HG03575 (cell line): ENCODE measurements around the gene TMEM170B.

Experiments used
- ATAC-seq: cut with Tn5 transposase; IDR thresholded peaks from one replicate; pipeline ENCODE4 v1.9.1; 2021; ENCODE audit not compliant: unreplicated experiment, insufficient number of reproducible peaks, low FRiP score; ENCODE audit errors: extremely low read depth

Gene TMEM170B, protein sequence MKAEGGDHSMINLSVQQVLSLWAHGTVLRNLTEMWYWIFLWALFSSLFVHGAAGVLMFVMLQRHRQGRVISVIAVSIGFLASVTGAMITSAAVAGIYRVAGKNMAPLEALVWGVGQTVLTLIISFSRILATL

DNA sequence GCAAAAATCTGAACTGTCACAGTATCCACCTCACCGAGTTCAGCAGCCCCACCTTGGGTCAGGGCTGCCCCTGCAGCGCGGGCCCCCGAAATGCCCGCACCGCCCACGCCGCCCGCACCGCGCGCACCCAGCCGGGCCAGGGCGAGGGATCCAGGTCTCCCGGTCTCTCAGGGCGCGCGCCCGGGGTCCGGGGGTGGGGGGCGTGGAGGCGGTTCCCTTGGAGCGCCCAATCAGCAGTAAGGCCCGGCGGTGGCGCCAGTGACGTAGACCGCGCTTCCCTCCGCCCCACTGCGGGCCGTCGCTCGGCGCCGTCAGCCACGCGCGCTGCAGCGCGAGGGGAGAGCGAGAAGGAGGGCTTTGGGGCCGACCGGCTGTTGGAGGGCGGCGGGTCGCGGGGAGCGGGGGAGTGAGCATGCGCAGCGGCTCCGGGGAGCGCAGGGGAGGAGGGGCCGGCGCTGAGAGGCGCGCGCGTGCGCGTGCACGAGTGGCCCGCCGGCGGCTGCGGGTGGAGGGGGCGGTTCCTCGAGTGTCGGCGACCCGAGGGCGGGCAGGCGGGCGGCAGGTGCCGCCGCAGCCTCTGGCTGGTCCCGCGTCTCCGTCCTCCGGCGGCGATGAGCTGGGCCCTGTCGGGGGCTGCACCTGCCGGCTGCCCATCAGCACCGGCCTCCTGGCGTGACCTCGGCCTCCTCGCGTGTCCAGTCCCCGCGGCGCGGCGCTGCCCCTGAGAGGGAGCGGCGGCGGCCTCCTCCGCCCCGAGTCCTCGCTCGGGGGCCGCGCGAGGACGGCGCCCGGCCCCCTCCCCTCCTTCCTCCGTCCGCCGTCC is at the start of gene TMEM170B:
Gene TMEM170B, plus strand, starts transcription at position 521 of the 823 bp plus-strand sequence. CDS start 529 bp downstream, outside the sequence.
- ATAC-seq = peak; percentile 65

DNA sequence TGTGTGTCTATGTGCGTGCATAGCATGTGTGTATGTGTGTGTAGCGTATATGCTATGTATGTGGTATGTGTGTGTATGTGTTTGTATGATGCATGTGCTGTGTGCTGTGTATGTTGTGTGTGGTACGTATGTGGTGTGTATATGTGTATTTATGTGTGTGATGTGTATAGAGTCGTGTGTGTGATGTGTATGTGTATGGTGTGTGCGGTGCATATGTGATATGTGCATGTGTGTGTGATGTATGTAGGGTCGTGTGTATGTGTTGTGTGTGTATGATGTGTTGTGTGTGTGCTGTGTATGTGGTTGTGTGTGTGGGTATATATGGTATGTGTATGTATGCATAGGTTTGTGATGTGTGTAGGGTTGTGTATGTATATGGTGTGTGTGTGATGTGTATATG is 46.6 kb upstream of the TMEM170B start:
- no peak for ATAC-seq

DNA sequence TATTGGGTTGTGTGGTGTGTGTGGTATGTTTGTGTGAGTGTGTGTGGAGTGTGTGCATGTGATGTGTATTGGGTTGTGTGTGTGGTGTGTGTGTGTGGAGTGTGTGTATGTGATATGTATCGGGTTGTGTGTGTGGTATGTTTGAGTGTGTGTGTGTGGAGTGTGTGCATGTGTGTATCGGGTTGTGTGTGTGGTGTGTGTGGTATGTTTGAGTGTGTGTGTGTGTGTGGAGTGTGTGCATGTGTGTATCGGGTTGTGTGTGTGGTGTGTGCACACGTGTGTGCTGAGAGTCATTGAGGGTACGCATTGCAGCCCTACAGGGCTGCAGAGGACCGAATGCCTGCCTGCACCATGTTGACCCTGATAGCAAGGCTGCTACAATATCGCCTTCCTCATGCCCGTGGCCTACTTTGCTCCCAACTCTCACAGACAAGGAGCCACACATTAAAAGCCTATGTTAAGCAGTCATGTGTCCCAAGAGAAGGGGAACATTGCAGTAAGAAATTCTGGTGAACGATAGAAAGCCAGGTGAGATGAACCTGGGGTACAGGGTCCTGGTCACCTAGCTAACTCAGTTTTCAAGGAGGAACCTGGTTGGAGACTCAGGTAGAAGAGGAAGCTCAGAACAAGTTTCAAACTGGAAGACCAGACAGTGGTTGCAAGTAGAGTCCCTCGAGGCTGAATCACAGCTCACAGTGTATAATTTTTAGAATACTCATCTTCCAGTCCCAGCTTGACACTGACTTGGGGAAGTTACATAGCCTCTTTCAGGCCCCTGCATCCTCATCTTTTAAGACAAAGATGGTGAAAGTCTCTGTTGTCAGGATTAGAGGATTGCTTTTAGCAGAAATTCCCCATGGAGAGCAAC is 45.7 kb upstream of the TMEM170B start:
- ATAC-seq = no peak

DNA sequence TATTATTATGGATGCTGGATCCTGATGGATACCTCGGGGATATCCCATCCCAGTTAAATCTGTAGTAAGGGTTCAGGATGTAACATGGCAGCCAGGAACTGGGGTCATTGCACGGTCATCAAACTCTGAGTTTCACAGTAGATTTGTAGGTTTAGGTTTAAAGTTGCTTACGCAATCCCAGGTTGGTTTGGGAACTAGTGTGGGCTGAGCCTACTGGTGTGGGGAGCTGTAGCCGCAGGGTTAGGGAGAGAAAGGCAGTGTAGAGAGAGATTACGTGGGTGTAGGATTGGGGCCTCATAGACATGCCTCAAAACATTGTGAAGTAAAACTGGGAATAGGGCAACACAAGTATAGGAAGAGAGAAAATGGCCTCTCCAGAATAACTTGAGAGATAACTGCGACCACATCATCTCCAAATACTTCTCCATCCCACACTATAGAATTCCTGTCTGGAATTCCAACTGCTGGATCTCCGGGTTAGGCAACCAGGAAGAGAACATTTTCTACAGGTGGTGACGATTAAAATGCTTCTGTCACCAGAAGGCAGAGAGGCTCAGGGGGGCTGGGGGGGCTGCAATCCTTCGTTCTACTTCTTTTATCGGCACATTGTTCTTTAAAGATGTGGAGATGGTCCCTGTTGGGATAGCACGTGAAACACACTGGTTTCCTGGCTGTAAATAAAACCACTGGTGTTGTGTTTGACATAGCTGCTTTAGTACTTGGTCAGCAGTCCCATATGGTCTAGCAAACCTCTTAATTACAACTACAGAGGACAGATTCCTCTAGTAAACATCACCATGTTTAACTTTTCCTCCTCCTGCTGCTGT is 44.9 kb upstream of the TMEM170B start:
- ATAC-seq = no peak

DNA sequence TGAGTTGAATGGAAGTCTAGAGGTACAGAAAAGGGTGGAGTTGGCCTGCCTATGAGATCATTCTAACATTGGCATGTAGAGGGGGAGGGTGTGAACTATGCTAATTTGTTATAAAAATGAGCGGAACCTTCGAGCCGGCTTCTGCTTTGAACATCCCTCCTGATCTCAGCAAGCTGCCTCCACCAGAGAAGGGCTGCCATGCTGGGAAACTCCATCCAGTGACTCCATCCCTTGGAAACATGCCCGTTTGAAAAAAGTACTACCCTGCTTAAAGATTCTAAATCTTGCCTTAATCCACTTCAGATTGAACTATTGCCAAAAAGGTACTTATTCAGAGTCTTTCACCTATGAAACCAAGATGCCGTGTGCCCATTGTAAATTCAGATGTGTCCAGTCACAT is 43.6 kb upstream of the TMEM170B start:
- ATAC-seq = no peak

DNA sequence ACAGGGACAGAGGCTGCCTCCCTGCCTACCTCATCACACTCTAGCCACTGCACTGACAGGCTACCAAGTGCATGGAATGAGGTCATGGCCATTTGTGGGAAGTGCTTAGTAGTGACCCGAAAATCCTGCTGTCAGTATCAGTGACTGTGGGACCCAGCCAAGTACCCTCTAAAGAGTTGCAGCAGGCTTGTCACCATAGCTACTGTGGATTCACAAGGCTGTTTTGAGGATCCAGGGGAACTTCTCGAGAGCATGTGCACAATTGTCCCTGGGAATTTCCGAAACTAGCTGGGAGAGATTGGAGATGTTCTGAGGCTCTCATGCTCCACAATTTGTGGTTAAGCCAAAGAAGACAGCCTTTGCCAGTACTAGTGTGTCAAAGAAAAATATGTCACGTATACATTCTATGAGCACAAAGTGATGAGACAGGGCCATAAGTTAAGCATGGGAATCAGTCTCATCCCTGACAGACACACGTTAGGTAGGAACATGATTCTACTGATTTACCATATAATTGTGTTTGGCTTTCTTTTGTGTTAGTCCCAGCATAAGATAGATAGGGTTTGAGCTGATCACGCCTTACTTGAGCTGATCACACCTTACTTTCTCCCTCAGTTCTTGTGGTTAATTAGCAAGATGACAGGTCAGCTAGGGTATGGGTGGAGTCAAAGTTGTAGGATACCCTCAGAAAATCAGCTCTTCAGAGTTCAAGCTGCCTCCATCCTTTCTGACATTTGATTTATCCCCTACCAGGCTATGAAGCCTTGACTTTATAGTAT is 42.6 kb upstream of the TMEM170B start:
- no peak for ATAC-seq

DNA sequence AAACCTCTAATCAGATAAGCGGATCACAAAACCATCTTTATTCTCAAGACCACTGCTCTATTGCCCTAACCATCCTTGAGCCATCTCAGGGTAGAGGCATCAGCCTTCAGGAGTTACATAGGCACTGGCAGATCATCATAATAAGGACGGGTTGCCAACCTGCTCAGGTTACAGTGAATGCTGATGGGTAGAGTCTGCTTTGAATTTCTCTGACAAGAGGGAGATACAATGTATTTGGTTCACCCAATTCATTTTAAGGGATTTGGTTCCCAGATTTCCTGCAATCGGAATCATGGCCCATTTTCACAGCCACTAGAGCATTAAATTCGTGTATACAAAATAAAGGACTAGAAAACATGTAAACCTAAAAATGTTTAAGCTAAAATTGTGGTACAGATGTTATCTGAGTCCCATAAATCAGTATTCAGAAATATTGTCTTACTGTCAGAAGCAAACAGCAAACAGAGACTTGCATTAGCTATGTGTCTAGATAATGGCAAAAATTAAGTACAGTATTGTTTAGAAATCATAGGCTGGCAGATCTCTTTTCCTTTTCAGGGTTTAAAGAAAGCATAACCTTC is 41.9 kb upstream of the TMEM170B start:
- ATAC-seq = no peak

DNA sequence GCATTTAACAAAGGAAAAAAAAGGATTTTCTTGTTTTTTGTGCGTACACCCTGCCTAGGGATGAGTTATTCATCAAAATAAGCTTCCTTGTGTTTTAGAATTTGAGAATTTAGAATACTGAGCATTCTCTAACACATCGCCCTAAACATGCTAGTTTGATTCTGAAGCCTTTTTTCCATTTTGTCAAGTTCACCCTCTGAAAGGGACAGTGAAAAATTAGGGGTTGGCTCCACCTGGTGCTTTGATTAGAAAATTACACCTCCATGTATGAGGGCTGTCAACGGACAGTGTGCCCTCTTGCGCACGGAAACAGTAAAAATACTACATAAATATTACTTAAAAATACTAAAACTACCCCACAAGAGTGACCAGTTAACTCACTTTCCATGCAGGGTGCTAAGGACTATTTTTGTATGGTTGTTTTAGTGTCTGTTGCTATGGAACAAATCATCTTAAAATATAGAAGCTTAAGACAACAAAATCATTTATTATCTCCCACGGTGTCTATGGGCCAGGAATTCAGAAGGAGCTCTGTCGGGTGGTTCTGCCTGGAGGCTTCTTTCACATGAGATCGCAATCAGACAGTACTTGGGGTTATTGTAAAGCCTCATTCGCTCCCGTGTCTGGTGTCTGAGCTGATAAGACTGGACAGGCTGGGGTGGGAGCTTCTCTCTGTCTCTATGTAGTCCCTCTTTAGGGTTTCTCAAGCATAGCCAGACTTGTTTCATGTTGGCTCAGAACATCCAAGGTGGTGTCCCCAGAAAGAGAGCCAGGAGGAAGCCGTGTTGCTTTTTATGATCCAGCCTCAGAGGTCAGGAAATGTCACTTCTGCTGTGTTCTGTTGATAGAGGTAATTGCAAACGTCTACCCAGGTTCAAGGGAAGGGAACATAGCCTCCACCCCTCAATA is 41.1 kb upstream of the TMEM170B start:
- ATAC-seq = peak; percentile 35

DNA sequence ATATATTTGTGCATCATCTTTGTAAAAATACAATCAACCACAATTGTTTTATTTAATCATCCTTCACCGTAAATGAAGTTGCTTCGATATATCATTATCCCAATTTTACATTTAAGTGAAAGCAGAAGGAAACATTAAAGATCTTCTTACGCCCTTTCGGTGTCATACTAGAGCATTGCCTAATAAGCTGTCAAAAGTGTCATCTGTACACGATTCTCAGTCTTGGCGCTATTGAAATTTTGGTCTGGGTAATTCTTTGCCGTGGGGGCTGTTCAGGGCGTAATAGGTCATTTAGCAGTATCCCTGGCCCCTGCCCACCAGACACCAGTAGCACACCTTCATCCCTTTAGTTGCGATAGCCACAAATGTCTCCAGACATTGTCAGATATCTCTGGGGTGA is 40.4 kb upstream of the TMEM170B start:
- ATAC-seq = no peak

DNA sequence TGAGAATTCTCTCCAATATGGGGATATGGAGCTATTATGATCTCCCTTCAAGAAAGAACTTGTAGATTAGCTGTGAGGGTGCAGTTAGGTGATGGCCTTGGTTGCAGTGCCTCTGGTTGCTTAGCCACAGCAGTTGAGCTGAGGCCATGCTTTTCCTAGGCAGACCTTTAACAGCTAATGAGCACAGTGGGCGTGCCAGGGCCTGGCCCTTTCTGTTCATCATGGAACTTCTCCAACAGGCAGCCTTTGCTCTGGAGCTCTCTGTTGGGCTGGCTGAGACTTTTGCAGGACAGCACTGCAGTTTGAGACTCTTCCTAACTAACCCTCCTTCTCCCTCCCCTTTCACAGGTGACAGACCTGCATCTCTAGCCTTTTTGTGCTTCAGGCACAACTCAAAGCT is 39.7 kb upstream of the TMEM170B start:
- no peak for ATAC-seq

DNA sequence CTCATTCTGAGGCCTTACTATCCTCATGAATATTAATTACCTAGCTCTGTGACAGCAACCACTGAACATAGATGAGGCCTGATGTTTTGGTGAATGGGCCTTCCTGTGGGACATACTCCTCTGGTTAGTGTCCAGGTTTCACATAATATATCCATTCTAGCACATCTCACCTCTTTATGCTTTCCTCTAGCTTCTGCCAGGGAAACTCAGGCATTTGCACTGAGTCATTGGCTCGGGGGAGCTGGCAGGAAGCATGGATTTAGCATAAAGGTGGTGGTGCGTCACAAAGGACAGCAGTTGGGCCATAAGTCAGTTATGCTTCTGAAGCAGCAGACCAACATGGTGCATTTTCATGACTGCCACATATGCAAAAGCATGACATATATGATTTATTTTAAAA is 37.5 kb upstream of the TMEM170B start:
- ATAC-seq = no peak

DNA sequence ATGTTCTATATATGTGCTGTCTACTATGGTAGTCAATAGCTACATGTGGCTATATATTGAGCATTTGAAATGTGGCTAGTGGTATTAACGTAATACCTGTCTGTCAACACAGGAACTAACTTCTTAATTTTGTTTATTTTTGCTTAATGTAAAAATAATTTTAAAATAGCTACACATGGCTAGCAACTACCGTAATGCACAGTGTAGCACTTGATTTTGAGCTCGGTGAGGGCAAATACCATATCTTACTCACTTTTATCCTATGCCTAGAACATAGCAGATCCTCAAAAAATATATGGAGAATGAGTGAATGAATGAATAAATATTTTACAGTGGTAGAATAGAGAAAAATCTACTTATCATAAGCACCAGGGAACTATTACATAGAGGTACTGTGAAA is 28.1 kb upstream of the TMEM170B start:
- no peak for ATAC-seq

DNA sequence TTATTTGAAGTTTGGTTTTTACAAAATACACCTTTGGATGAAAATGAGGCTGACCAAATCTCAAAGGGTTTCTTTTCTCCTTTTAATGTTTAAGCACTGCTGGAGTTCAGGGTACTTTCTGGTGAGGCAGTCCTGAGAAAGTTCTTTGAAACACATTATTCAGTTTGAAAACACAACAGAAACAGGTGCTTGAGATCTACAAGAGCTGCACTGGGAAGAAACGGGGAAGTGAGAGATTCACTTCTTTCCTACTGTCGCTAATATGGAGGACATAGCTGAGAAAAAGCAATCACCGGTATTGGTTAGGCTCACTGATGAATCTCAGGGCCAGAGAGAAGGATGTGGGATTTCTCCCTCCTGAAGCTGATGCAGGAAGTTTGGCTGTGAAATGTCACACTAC is 22.9 kb upstream of the TMEM170B start:
- peak; percentile 70 for ATAC-seq

DNA sequence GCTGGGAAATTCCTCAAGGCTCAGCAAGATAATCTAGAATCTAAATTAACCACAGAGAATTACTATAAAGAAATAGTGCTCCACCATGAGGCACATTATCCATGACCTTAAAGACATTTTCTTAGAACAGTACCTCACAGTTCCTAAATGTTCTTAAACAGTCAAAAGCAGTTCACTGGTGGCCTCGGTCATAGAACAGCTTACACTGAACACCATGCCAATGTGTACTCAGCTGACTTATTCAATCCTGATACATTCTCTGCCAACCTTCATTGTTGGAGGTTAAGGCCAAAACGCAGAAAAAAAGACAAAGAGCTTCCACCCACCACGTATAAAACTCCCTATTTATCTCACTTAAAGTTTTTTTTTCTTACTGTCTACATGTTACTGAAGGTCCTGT is 21.8 kb upstream of the TMEM170B start:
- ATAC-seq = no peak

DNA sequence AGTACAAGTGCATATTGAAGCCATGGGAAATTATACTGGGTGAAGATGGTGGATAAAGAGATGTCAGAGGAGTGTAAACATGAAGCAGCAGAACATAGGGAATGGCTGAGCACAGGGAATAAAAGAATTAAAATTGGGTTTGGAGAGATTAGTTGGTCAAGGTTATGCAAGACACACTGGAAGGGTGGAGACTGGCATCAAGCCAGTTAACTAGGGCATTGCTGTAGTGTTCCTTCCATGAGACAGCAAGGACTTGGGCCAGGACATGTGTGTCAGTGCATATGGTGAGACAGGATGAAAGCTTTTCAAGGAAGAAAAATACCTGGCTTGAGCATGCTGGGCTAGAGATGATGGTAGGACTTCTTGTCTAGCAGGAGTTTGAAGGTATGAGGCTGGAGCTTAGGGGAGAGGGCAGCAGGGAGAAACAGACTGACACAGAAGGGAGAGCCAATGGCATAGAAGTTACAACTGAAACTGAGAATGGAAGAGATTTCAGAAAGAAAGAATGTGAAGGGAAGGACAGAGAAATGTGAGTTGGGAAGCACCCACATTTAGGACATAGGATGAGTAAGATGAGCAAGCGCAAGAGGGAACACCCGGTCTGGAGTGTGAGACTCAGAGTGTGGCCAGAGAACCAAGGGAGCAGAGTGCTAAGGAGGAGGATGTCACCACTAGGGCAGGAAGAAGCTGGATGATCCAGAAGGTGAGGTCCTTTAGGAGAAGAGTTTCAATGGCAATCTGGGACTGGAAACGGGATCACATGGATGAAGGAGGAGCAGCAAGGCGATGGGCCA is 14.5 kb upstream of the TMEM170B start:
- ATAC-seq = no peak

DNA sequence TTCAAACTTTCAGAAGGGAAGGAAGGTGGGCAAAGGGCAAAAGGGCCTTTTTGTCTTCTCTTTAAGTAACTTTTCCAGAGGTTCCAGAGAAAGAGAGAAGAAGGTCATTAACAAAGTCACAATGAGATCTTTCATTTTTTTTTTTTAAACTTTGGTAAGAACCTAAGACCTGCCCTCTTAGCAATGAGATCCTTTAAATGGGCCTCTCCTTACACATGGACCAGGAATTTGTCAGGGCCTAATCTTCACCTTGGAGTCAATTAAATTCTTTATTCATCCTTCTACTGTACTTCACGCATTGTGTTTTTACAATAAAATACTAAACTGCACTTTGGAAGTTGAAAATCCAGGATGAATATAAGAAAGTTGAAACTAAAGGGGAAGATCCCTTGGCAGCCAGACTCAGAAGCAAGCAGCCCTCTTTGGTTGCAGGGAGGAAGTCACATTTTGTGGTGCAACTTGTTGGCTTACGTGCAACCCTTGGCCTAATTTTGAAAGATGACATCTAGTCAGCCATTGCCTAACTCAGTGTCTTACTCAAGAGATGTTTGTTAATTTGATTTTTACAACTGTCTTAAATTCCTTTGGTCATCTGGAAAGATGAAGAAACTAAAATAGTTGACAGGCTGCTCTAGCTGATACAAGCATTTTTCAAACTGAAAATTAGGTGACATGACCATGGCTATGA is 11.9 kb upstream of the TMEM170B start:
- no peak for ATAC-seq
